IPS DF 4.7 (cell line): ENCODE measurements around the gene RAB12.

ENCODE experiments used
- DNase-seq: peaks from one replicate; pipeline ENCODE4 v3.0.0-alpha.2; 2013; ENCODE audit warnings: low spot score; ENCODE audit errors: extremely low read depth

The RAB12 gene

GRCh38 chr18:8681196-8681595 lies 72.0 kb downstream of the RAB12 start:
- DNase-seq = no peak

GRCh38 chr18:8684577-8684976 lies 75.3 kb downstream of the RAB12 start:
- DNase-seq = no peak

GRCh38 chr18:8685141-8685913 lies 76.1 kb downstream of the RAB12 start:
- no peak for DNase-seq

GRCh38 chr18:8685914-8686216 lies 76.6 kb downstream of the RAB12 start:
- DNase-seq = no peak

GRCh38 chr18:8686611-8687010 lies 77.4 kb downstream of the RAB12 start:
- DNase-seq = no peak

GRCh38 chr18:8688216-8688800 lies 79.1 kb downstream of the RAB12 start:
- no peak for DNase-seq

GRCh38 chr18:8688816-8689215 lies 79.6 kb downstream of the RAB12 start:
- DNase-seq = no peak
